HG03025 (cell line): ENCODE measurements around the gene ARL14EPL.

Source experiments
- ATAC-seq: cut with Tn5 transposase; IDR thresholded peaks from one replicate; pipeline ENCODE4 v1.9.1; 2021; ENCODE audit warnings: mild to moderate bottlenecking, moderate library complexity; ENCODE audit not compliant: unreplicated experiment, low FRiP score

Gene ARL14EPL

DNA sequence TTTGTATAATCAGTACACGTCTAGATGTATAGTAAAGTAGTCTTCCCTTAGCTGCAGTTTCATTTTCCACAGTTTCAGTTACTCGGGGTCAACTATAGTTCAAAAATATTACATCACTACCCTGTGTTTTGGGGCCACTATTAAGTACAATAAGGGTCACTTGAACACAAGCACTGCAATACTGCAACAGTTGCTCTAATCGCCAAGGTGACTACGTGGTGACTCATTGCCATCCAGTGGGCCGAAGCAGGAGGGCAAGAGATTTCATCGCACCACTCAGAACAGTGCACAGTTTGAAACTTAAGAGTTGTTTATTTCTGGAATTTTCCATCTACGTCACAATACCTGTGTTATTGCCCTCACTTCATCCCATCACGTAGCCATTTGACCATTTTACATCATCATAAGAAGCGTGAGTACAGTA lies at the start of gene ARL14EPL:
Gene ARL14EPL (plus strand): TSS at position 379 of the 424 bp plus-strand sequence. CDS start 18,994 bp downstream, outside the sequence.
- ATAC-seq, result no peak

DNA sequence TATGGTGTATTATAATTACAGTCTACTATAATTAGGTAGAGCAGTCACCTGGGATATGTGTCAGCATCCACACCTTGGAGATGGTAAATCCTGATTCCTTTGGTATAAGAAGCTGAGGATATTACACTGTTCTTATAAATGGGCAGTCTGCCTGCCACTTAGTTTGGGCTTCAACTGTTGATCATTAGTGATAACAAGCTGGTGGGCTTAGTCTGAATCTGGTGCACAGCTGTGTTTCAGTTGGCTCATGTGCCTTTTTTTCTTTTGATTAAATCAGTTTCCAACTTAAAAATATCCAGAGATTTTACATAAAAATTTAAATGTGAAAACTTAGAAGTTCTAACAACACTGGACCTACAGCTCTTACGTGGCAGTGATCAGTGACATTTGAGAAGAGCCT lies 48.8 kb upstream of the ARL14EPL start:
- no peak for ATAC-seq

DNA sequence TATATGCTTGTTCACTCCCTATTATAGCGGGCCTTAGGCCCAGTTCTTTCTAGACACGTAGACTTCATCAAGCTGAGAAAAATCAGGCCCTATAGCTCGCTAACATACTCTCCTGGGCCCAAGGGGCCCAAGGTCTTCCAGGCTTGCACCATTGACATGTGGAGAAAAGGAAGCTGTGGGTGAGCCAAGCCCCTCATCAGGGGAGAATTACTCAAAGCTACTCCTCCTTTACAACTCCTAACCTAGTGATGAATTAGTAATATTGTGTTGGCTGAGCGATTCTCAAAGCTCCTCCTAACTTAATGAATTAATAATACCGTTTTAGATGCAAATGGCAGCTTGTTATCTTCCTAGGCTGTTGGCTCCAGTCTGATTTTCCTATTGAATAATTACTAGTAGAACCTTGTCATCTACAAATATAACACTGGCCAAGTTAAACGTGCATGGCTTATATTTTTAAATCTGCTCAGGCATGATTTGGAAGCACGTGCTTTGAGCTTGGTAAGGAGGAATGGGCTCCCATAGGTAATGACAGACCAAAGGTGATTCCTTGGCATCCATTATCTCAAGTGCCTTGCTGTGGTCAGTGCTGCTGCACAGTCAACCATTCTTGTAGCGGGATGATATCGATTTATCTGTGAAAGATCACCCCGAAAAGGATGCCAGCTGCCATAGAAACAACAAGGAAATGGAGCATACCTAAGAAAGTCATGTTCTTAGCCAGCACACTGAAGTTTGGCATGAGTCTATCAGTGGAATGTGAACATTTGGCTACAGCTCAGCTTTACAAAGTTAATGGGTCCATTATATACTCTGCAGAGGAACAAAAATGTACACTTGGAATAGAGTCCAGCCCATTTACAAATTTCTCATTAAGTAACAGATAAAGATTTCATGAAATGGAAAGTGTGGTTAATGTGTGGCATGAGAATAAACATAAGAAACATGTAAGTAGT lies 46.2 kb upstream of the ARL14EPL start:
- no peak for ATAC-seq

DNA sequence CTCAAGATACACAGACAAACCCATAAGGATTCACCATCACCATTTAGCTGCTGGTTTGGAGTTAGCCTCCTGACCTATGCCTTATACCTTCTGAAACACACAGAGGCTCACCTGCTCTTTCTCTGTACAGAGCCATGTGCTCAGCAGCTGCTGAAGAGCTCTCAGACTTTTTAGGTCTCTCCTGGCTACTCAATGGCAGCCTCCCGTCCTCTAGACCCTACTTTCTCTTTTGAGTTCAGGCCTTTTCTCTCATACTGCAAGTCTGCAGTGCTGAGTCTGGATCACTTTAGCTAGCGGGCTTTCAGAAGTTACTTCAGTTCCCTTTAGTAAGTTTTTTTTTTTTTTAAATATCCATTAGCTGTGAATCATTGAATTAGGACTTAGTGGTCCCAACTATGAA lies 44.3 kb upstream of the ARL14EPL start:
- peak; percentile 55 for ATAC-seq

DNA sequence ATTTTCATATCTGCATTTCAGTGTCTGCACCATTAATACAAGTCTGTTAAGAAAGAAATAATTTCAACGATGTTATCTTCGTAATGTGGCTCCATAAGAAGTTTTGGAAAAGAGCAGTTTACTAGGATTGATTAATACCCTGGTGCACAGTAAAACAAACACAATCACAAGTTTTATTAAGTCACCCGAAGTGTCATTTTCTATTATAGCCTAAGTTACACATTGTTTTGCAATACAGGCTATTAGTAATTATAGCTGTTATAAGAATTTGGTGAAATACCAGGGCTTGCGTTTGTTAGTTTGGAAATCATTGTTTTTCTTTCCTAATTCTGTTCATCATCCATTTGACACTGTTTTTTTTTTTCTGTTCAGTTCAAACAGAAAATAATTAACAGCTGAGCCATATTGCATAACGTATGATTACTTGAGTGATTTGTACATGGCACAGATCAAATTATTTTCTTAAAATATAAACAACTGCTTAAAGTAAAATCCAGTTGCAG lies 39.4 kb upstream of the ARL14EPL start:
- no peak for ATAC-seq

DNA sequence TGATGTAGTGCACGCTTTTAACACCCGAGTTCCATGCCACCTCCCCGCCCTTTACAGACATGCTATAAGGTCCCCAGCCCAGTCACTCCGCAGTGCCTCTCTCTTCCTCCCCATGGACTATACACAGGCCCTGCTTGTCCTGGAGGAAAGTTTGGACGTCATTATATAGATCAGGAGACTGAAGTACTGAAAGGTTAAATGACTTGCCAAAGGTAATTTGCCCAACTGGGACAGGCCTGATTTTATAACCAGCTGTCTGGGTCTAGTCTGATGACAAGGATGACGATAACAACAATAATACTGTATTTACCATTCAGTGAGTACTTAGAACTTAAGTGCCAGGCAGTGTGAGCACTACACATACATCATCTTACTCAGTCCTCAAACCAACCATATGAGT lies 36.9 kb upstream of the ARL14EPL start:
- no peak for ATAC-seq

DNA sequence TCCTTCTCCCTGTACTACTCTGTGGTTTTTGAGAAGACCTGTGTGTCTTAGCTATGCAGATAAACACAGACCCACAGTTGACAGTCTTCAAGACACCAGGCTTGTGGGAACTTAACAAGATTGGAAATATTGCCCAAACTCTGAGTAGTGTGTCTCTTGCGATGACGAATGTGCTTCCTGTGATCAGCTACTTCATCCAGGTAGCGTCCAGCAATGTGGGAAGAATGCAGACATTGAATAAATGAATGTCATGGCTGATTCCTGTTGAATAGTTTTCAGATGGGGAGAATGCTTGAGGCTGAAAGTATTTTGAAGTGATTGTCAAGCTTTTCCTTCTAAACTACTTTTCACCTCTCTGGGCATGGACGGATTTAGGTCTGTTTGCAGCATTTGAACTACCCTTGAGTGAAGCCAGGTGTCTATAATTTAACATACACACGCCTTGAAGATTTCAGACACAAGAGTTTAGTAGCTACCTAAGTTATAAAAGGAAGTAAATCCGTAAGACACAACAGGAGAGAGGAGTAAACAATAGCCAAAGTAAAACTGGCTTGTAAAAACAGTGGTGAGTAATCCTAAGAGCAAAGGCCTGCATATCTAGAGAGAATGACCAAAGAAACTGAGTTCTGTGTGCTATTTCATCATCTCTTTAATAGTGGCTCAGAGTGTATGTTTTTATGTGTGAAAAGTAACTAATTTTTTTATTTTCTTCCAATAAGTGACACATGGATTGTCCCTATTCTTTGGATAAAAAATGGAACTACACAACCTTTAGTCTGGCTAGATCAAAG lies 30.0 kb upstream of the ARL14EPL start:
- no peak for ATAC-seq

DNA sequence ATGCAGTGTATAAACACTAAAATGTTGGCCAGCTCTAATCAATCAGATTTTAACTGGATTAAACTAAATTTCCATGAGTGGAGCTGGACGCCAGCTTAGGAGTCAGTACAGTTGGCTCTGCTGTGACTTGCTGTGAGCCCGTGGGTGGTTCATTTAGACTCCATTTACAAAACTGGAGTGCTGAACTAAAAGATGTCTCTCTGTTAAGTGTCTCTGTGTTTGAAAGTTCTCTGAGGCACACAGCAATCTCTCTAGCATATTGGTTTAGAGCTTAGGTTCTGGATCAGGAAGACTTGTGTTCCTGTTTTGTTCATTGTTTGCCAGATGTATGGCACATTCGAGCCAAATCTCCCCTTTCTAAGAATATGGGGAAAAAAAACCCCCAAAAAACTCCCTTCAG lies 28.0 kb upstream of the ARL14EPL start:
- no peak for ATAC-seq

DNA sequence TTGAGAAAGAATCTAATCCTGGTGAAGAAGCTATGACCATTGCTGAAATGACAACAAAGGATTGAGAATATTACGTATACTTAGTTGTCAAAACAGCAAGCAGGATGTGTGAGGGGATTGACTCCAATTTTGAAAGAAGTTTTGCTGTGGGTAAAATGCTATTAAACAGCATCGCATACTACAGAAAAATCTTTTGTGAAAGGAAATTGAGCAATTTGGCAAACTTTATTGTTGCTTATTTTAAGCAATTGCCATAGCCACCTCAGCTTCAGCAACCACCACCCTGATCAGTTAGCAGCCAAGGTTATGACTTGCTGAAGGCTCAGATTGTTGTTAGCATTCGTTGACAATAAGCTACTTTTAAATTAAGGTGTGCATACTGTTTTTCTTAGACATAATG lies 22.5 kb upstream of the ARL14EPL start:
- no peak for ATAC-seq

DNA sequence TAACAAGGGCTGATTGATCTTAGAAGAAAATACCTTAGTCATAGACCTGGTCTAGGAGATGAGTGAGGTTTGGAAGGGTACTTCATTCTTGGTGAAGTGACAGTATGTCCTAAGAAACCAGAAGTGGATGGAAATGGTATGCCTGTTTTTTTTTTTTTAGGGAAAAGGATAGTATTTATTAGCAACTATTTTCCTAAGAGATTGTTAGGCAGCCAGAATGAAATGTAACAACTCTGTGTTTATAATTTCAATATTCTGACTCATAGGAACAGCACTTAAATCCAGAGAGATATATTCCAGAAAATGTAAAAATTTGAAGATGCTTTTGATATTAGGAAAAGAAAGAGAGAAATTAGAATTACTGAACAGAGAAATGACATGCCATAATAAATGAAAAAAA lies 21.2 kb upstream of the ARL14EPL start:
- no peak for ATAC-seq

DNA sequence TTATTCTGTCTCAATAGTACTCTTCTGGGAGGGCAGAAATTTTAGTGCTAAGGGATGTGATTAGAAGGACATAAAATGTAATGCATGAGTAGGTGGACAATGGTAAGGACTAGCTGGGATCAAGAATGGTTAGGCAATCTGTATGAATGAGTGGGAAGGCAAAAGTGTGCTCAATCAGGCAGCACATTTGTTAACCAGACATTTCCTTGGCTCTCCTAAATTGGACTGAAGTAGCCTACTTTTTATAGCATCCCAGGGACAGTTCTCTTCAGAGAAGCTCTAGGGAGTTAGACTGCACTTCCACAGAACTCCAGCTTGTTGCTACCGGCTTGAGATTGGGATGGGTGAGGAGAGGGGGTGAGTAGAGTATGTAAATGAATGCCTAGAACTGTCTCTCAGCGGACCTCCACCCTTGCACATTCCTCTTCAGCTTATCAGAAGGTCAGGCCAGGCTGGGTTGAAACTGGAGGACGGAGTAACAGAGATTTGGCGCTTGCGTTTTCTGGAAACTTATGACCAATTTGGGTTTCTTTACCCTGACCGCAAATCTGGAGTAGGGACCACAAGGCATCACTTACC lies 19.0 kb upstream of the ARL14EPL start:
- ATAC-seq, result no peak

DNA sequence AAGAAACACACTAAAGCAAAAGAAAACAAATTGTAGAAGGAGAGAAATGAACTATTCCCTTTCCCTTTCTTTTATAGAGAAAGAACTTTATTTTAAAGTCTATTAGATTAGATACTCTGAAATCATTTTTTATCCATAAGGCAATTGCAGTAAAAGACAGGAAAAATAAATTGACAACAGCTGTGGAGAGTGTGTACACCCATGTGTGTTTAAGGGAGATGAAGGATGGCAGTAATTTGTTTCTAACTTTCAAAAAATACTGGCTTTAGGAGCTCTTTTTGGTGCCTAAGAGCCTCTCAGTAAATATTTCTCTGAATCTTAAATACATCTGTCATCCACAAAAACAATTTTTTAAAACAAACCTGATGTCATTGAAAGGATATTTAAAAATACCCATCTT lies 18.3 kb upstream of the ARL14EPL start:
- no peak for ATAC-seq

DNA sequence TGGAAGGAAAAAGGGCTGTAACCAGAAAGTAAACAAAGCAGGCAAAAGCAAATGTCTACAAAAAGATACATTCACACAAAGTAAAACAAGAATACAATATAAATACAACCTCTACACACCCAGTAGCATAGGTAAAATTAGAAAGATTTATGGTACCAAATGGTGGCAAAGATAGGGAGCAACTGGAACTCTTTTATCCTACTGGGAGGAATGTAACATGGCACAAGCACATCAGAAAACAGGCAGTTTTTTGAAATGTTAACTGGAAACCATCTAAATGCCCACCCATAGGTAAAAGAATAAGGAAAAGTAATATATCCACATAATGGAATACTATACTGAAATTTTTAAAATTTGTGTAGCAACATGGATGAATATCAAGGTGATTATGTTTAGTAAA lies 8.7 kb upstream of the ARL14EPL start:
- no peak for ATAC-seq

DNA sequence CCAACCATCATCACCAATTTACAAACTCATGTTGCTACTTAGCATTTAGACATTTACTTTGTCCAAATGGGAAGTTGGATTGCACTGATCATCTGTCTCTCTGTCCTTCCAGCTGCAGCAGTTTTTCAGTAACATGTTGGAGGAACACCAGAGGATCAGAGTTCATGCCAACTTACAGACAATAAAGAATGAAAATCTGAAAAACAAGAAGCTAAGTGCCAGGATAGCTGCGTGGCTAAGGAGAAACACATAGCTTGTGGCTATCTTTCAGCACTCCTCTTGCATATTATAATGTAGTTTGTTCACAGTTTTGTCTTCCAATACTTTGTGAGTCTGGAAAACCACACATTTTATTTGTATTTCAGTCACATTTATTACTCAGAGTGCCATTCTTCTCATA lies 6.4 kb upstream of the ARL14EPL start:
- ATAC-seq, result no peak

DNA sequence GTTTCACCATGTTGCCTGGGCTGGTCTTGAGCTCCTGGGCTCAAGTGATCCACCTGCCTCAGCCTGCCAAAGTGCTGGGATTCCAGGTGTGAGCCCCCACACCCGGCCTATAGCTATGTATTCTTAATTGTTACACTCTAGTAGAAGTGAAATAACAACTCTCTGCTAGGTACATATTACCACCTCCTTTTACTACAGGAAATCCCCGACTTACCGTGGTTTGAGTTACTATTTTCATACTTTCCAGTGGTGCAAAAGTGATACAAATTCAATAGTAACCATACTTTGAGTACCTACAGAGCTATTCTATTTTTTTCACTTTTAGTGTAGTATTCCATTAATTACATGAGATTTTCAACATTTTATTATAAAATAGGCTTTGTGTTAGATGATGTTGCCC lies 719 bp downstream of the ARL14EPL start:
- no peak for ATAC-seq

DNA sequence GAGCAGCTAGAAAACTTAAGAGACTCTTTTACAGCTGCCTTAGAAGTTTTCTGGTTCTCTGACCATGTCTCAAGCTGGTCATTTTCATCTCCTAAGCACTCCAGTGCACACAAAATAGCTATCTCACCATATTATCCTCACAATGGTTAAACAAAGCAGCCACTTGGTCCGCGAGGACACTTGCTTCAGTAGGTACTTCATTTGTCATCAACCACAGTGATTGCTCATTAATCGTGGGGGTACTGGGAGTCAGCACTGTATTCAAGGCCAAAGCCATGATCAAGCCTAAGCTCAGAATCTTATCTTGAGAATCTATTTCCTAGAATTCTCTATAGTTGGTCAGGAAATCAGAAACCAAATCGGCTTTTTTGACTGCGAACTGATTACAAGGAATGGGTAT lies 2.9 kb downstream of the ARL14EPL start:
- no peak for ATAC-seq

DNA sequence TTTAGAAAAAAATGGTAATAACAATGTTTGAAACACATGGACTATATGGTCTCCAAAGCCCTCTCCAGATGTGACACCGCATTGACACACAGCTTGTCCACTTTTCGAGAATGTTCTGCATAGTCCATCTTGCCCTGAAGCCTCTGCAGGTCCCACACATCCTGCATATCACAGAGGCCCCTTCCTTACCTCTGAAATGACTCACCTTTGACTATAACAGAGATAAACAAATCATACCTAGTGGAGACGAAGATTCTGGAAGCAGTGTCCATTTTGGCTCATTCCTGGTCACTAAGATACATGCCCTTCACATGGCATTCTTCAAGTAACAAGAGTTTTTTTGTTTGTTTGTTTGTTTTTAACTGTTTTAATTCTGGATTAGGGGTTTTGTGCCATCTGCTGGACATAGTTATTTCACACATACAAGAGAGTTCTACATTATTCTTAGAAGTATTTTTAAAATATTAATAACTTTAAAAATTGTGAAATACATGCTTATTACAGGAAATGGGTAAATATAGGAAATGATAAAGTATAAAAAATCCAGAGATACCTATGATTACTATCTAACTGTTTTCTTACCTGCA lies 5.1 kb downstream of the ARL14EPL start:
- no peak for ATAC-seq

DNA sequence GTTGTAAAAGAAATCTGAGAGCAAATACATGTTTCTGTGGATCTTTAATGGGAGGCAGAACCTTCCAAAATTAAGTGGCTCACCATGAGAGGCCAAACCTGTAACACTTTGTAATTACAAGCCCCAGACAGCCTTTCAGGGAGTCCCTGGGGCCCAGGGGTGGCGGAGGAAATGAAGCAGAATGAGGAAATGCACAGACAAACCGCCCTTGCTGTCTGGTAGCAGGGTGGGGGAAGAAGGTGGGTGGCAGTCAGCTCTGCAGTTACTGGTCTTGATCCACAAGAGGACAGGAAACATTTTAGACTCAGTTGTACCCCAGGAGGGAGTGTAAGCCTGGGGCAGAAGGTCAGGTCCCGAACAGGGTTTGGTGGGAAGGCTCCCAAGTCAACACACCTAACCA lies 6.5 kb downstream of the ARL14EPL start:
- peak; percentile 87 for ATAC-seq

DNA sequence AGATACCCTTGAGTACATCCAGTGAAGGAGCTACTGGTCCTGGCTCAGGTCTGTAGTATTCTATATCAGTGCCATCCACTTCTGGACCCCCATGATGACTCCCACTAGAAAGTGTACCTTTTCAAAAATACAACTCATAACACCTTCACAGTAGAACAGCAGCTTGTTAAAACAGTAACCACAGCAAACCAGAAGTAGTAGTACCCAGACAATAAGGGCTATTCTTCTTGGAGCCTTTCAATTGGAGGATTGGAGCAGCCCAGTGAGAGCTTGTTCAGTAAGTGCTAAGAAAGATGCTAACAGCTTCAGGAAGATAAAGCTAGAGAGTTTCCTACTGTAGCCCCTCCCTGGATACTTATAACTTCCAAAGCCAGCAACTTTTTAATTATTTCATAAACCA lies 10.1 kb downstream of the ARL14EPL start:
- no peak for ATAC-seq

DNA sequence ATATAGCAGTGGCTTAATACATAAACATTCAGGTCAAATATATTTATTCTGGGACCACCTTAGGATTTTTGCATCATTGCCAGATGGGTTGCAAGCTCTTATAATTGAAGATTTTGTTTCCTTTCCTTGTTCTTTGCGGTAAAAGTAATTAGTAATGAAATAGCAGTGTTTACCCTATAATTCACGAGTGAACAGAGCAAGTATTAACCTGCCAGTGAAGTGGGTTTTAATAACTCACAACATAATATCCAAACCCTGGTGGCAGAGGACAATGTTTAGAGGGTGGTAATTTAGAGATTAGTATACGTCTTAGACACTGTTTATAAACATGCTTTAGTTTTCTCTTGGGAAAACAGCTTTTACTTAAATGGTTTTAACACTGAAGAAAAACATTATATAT lies 11.8 kb downstream of the ARL14EPL start:
- no peak for ATAC-seq

DNA sequence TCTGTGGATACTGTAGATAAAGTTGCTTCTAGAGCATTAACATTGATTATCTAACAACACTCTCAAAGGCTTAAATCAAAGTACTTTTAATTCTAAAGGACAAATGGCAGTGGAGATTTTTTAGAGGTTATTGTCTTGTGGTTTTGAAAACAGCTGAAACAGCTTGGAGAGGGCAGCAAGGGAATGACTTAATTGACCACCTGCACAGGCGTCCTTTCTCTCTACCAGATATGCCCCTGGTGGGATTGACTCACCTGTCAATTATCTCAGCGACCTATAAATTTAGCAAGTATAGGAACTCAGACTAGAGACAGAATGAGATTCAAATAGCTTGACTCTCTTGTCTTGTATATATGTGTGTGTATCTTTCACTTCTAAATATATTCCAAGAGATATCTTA lies 13.5 kb downstream of the ARL14EPL start:
- ATAC-seq, result no peak
